Skeletal muscle tissue (tissue), 4 donors: ENCODE data around the gene UGT1A7. TPM values are rescaled to one million over a fixed set of nuclear protein-coding genes. Genes with fewer than 3 reads are reported as not detected.
"Not testable (repeated sequence)": the region's sequence is repeated elsewhere in the genome, so short reads cannot be mapped to it uniquely, and the experiment has no call there.

Experiments used
- H3K27ac ChIP-seq: one replicate; pipeline ENCODE4 v1.7.0; 2013; ENCODE audit warnings: mild to moderate bottlenecking, low read depth, low read length, inconsistent platforms
- H3K27me3 ChIP-seq, 3 donors: one replicate each; pipeline ENCODE4 v1.7.0; 2013; ENCODE audit warnings: low read length in 3 of 3; ENCODE audit not compliant: control insufficient read depth in 3 of 3, insufficient read depth in 3 of 3
- H3K36me3 ChIP-seq, 3 donors: one replicate each; pipeline ENCODE4 v1.7.0; 2013; ENCODE audit warnings: low read length in 3 of 3; ENCODE audit not compliant: control insufficient read depth in 3 of 3, insufficient read depth in 3 of 3
- H3K4me1 ChIP-seq, 3 donors: one replicate each; pipeline ENCODE4 v1.7.0; 2013; ENCODE audit warnings: low read length in 3 of 3, mild to moderate bottlenecking in 3 of 3; ENCODE audit not compliant: control insufficient read depth in 3 of 3, insufficient read depth in 3 of 3
- H3K4me3 ChIP-seq, 3 donors: one replicate each; pipeline ENCODE4 v1.7.0; 2013; ENCODE audit warnings: low read length in 3 of 3
- H3K9ac ChIP-seq, 3 donors: one replicate each; pipeline ENCODE4 v1.7.0; 2013; ENCODE audit warnings: low read length in 3 of 3, mild to moderate bottlenecking in 3 of 3, moderate library complexity in 2 of 3, low read depth in 1 of 3
- H3K9me3 ChIP-seq, 3 donors: one replicate each; pipeline ENCODE4 v1.7.0; 2013; ENCODE audit warnings: low read length in 3 of 3; ENCODE audit not compliant: control insufficient read depth in 3 of 3
- total RNA-seq: library from RNA; depleted of rRNA; stranded (reverse); fragments of >200 nt; gene quantifications from one replicate; pipeline ENCODE4 v1.2.3, GENCODE V29; 2014
- donor health status: Osteomylitis.

Gene UGT1A7
- total RNA-seq, 1 donor from 2014 or later = not detected

DNA sequence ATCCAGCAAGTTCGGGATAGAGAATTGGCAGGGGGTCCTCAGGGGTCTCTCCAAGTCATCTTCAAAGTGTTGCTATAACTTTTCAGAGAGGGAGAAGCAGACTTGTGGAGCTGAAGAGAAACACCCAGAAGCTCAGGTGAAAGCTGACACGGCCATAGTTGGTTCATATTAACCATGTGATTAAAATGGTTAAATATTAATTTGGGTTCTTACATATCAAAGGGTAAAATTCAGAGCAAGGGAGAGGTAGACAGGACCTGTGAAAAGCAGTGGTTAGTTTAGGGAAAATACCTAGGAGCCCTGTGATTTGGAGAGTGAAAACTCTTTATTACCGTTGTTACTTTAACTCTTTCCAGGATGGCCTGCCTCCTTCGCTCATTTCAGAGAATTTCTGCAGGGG is 10.9 kb downstream of the UGT1A7 start, which contains the start of gene UGT1A6:
Gene UGT1A6, plus strand, starts transcription at position 243 of the 400 bp plus-strand sequence. Its CDS starts 115 bp downstream, at position 358.
- Histone ChIP-seq H3K27ac (no peak within 1 kb of the TSS), H3K9ac (no peak within 1 kb of the TSS), H3K4me1 (no peaks in the 10 kb centered on the region), H3K36me3 (no peaks in the 10 kb centered on the region), H3K9me3 (no peaks in the 10 kb centered on the region), H3K27me3 (peaks cover 0 to 2% (median 0%) of the 10 kb centered on the region in 3 donors), H3K4me3 (no peak within 1 kb of the TSS)

DNA sequence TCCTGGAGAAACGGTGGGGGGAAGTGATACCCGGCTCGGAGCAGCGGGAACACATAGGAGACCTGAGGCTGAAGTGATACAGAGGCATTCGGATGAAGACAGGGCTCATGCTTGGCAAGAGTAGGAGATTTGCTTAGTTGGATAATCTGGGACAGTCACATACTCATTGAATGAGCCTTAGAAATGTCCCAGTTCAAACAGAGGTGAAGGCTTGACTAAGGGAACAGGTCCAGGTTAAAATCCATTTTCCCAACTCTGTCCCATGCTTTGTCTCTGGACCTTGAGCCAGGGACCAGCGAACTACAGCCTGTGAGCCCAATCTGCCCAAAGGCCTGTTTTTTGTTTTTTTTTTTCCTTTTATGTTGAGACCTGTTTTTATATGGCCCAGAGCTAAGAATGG is 12.3 kb downstream of the UGT1A7 start:
- Histone ChIP-seq H3K9me3 (no peaks in the 10 kb centered on the region), H3K4me3 (no peak overlapping the region), H3K27me3 (peaks cover 0 to 2% (median 0%) of the 10 kb centered on the region in 3 donors), H3K4me1 (no peaks in the 10 kb centered on the region), H3K36me3 (no peaks in the 10 kb centered on the region), H3K9ac (no peak overlapping the region), H3K27ac (no peak overlapping the region)

DNA sequence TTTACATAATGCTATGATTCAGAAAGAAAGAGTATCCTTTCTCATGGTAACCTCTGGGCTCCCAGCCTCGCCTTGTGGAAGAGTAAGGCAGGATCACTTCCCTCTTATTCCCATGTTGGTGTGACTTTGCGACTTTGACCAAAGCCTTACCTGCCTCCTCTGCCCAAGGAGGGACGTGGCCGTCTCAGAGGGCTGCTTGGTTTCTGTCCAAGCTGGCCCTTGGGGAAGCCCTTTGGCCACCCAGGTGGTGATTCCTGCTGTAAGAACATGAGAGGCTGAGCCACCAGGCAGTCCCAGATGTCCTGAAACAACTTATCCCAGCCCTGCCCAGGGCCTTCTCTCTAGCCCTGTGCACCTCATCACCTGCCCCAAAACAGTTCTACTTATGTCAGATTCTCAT is 17.0 kb downstream of the UGT1A7 start:
- H3K9ac ChIP-seq = no peak overlapping the region
- no peak overlapping the region for H3K27ac ChIP-seq
- H3K27me3 ChIP-seq = no peaks in the 10 kb centered on the region
- H3K9me3 ChIP-seq = no peaks in the 10 kb centered on the region
- H3K4me3 ChIP-seq = no peak overlapping the region
- no peaks in the 10 kb centered on the region for H3K4me1 ChIP-seq
- H3K36me3 ChIP-seq = no peaks in the 10 kb centered on the region

DNA sequence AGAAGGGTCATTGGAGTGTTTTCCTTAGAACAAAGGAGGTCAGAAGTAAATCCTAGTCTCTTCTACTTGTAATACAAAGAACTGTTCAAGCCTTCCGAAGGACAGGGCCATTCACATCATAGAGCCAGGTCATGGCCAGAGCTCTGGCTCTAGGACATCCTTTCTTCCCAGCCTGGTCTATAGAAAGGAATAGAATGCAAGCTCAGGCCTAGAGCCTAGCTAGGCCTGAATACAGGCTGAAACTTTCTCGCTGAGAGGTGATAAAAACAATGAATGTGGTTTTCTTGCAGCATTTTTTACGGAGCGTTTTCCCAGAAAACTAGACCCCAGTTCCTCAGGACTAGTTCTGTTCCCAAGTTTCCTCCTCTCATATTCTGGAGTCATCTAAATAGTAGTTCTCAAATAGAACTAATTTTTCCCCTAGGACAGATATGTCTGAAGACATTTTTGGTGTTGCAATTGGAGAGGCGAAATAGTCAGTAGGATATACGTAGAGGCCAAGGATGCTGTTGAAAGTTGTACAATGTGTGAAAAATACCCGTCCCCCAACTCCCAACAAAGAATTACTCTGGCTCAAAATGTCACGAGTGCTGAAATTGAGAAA is 17.8 kb downstream of the UGT1A7 start:
- no peaks in the 10 kb centered on the region for H3K9me3 ChIP-seq

DNA sequence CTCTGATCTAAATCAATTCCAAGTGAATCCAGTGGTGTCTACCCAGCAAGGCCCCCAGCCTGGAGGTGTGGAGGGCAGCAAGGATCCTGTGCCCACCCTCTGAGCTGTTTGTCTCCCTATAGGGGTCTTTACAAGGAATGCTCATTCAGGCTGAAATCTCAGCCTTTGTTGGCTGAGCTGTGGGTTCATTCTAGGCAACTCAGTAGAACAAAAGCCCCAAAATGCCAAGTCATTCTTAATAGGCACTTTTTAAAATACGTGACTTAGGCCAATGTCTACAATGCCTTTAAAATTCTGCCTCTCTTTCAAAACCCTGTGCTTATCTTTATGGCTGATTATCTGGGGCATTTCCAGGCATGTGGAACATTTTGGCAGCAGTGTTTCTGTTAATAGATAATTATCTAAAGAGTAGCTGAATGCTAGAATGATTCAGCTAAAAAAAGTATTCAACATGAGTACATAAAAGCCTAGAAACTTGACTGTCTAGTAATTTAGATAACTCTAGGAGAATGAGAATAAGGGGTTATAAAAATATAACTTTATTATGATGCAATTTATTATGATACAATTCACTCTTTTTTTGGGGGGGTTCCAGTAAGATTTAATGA is 18.4 kb downstream of the UGT1A7 start:
- no peak overlapping the region for H3K27ac ChIP-seq
- H3K36me3 ChIP-seq = no peaks in the 10 kb centered on the region
- H3K4me3 ChIP-seq = no peak overlapping the region
- H3K9ac ChIP-seq = no peak overlapping the region
- H3K4me1 ChIP-seq = no peaks in the 10 kb centered on the region
- H3K9me3 ChIP-seq = no peaks in the 10 kb centered on the region
- H3K27me3 ChIP-seq = no peaks in the 10 kb centered on the region

More for the DNA sequence above, 17.8 kb downstream of the UGT1A7 start:
- Histone ChIP-seq H3K4me3 (no peak overlapping the region), H3K9ac (no peak overlapping the region), H3K27me3 (no peaks in the 10 kb centered on the region), H3K36me3 (no peaks in the 10 kb centered on the region), H3K27ac (no peak overlapping the region), H3K4me1 (no peaks in the 10 kb centered on the region)

DNA sequence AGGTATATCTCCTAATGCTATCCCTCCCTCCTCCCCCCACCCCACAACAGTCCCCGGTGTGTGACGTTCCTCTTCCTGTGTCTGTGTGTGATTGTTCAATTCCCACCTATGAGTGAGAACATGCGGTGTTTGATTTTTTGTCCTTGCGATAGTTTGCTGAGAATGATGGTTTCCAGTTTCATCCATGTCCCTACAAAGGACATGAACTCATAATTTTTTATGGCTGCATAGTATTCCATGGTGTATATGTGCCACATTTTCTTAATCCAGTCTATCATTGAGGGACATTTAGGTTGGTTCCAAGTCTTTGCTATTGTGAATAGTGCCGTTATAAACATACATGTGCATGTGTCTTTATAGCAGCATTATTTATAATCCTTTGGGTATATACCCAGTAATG is 19.1 kb downstream of the UGT1A7 start:
- H3K4me1 ChIP-seq, H3K36me3 ChIP-seq, H3K27ac ChIP-seq, H3K4me3 ChIP-seq, H3K9me3 ChIP-seq, H3K9ac ChIP-seq, H3K27me3 ChIP-seq: not testable (repeated sequence)

DNA sequence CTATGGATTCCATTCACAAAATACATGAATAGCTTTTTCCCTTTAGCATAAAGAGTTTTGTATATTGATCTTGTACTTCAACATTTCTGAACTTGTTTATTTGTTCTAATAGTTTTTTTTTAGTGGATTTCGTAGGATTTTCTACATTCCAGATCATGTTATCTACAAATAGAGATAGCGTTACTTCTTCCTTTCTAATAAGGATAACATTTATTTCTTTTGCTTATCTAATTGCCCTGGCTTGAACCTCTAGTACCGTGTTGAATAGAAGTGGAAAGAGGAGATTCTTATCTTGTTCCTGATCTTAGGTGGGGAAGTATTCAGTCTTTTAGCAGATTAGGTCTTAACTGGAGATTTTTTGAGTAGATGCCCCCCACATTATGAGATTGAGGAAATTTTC is 20.5 kb downstream of the UGT1A7 start:
- Histone ChIP-seq H3K9me3 (no peaks in the 10 kb centered on the region), H3K9ac (no peak overlapping the region), H3K27me3 (no peaks in the 10 kb centered on the region), H3K36me3 (no peaks in the 10 kb centered on the region), H3K4me3 (no peak overlapping the region), H3K27ac (no peak overlapping the region), H3K4me1 (no peaks in the 10 kb centered on the region)

DNA sequence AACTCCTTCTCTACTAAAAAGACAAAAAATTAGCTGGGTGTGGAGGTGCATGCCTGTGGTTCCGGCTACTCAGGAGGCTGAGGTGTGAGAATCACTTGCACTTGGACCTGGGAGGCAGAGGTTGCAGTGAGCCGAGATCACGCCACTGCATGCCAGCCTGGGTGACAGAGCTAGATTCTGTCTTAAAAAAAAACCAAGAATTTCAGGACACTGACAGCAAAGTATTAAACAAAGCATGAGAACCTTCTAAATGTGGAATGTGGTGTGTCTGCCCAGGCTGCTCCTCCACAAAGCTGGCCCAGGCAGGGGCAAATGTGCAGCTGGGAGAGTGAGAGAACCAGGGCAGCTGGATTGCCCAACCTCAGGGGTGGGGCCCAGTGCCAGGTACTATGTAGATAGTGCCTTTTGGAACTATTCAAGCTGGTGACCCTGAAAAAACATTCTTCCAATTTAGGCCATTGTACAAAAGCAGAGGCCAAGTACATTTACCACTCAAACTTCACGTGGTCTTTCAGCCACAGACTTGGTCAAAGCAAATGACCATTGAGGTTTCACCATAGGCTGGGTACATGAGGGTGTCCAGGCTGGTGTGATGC is 24.3 kb downstream of the UGT1A7 start:
- H3K9ac ChIP-seq = no peak overlapping the region
- H3K27ac ChIP-seq = no peak overlapping the region
- no peaks in the 10 kb centered on the region for H3K4me1 ChIP-seq
- no peak overlapping the region for H3K4me3 ChIP-seq
- no peaks in the 10 kb centered on the region for H3K9me3 ChIP-seq
- no peaks in the 10 kb centered on the region for H3K36me3 ChIP-seq
- no peaks in the 10 kb centered on the region for H3K27me3 ChIP-seq

DNA sequence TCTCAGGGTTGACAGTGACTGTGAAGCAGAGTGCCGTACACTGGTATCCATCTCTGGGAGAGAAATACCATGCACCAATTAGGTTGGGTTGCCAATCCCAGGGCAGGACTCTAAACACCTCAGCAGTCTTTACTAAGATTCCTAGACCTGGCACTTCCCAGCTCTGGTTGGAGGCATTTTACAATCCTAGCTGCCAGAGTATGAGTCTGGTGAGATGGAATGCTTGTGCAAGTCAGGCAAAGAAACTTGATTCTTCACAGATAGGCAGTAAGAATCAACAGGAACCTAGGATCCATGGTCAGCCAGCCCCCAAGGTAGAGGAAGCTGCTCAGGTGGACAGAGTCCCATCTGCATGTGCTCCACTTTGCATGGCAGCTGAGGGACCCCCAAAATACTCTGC is 25.0 kb downstream of the UGT1A7 start:
- H3K27ac ChIP-seq = no peak overlapping the region
- H3K36me3 ChIP-seq = no peaks in the 10 kb centered on the region
- H3K27me3 ChIP-seq = no peaks in the 10 kb centered on the region
- no peaks in the 10 kb centered on the region for H3K9me3 ChIP-seq
- H3K4me3 ChIP-seq = no peak overlapping the region
- H3K4me1 ChIP-seq = no peaks in the 10 kb centered on the region
- no peak overlapping the region for H3K9ac ChIP-seq

DNA sequence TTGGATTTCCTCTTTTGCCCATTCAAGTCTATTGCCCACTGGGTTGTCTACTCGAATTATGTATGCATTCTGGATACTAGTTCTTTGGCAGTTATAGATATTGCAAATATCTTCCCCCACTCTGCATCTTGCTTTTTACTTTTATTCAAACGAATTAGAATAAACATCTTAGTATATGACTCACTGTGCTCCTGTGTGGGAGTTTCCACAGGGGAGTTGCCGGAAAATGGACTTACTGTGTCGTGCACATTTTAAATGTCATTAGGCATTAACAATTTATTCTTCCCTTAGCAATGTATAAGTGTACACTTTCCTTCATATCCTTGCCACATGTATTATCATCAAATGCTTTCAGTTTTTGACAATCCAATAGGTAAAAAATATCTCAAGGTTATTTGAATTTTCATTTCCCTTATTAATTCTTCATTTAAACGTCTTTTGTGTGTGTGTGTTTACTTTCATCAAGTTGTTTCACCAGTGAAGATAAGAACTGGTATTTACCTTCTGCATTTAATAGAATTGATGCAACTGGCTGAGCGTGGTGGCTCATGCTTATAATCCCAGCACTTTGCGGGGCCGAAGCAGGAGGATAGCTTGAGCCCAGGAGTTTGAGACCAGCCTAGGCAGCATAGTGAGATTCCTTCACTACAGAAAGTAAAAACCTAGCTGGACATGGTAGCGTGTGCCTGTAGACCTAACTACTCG is 26.4 kb downstream of the UGT1A7 start:
- Histone ChIP-seq H3K9me3 (no peaks in the 10 kb centered on the region), H3K4me1 (no peaks in the 10 kb centered on the region), H3K27me3 (peaks cover 0 to 3% (median 0%) of the 10 kb centered on the region in 3 donors), H3K36me3 (no peaks in the 10 kb centered on the region), H3K27ac (no peak overlapping the region), H3K9ac (no peak overlapping the region), H3K4me3 (no peak overlapping the region)
